ENCODE data around the gene MTERF4.

The MTERF4 gene

DNA sequence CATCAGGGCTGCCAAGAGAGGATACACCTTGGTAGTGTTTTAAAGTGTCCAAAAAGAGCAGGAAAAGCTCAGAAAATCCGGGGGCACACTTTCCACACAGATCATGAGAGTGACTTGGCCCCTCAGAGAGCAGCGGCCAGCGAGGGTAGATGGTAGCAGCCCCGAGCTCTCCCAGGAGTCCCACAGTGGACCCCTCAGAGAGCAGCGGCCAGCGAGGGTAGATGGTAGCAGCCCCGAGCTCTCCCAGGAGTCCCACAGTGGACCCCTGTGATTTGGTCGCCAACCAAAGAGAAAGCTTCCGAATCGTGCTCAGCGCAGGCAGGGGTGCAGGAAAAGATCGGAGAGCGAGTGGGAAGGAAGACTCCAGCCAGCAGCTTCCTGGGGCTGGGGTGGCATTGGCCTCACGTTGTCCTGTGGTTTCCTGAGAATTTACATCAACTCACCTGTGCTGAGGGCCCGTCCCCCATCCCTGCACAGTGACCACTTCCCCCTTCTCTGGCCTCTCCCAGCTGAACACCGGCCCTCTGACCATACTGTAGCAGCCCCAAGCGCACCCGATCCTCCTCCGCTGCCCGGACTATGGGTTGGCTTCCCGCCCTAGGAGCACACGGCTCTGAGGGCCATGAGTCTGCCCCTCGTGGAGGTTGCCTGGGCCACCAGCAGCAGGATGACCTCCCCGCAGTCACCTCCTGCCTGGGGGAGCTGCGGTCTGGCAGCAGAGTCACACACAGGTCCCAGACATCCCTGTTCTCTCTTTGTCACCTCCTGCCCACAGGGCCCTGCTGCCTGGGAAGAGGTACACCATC is 33.7 kb downstream of the MTERF4 start:
- no peak for DNase-seq

DNA sequence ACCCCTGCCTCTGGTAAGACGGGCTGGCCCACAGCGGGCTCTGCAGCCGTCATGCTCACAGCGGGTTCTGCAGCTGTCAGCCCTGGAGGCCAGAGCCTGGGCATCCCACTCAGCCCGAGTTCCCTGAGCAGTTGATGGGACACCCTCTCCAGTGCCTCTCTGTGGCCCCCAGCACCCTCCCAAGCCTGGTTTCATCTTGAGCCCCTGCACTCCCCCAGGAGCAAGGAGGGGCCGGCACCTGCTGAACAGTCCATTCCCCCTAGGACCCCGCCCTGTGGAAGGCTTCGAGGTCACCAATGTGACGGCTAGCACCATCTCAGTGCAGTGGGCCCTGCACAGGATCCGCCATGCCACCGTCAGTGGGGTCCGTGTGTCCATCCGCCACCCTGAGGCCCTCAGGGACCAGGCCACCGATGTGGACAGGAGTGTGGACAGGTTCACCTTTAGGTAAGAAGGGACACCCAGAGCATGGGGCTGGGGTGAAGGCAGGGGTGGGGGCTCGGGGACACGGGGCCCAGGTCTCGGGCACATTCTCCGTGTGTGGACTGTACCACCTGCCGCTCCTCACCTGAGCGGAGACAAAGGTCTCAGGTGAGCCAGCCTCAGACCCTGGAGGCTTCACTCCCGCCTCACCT is 34.5 kb downstream of the MTERF4 start:
- DNase-seq = no peak

DNA sequence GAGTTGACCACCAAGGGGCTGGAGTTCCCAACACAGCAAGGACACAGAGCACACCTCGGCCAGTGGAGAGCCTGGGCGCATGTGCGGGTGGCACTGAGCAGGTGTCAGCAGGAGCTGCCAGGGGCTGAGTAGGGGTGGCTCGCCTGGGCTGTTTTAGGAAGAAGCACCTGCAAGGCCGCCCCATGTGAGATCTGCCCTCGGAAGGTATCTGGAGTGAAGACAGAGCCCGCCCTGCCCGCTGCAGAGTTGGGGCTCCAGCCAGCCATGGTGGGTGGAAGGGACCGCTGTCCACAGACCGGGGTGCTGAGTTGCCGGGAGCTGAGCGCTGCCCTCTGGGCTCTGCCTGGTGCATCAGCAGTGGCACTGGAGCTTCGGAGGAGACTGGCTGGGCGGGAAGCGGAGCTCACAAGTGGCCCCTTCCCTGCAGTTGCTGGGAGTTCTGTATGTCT is 35.2 kb downstream of the MTERF4 start:
- no peak for DNase-seq

DNA sequence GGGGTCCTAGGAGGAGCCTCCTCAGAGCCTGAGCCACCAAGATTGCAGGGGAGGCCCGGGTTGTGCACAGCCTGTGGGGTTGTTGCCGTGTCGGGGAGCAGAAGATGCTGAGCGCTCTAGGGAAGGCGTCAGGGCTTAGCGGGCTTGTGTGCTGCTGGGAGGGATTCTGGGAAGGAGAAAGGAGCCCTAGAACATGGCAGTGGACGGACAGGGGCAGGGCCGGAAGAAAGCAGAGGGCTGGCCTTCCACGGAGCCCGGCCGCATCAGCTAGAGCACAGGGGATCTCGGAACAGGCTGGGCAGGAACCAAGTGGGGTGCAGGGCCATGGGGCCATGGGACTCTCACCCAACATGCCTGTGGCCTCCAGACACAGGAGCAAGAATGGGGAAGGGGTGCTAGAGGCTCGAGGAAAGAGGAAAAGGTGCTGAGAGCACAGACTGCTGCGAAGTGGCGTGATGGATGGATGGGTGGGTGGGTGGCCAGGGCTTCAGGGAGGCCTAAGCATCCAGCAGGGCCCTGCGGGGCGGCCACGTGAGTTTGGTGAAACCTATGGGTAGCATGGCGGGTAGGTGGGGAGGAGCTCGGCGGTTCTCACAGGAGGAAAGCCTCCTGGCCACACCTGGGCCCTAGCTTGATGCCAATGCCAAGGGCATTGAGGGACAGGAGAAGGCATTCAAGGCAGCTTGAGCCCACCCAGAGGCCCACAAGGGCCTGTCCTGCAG is 35.8 kb downstream of the MTERF4 start:
- no peak for DNase-seq

DNA sequence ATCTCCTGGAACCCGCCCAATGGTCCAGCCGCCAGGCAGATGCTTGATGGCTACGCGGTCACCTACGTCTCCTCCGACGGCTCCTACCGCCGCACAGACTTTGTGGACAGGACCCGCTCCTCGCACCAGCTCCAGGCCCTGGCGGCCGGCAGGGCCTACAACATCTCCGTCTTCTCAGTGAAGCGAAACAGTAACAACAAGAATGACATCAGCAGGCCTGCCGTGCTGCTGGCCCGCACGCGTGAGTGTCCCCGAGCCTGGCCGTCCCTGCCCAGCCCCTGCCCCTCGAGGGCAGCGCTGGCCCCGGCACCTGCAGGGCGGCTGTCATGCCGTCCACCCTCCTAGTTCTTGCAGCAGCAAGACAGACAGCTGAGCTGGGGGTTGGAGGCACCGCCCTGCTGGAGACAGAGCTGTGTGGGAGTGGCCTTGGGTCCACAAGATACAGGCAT is 36.7 kb downstream of the MTERF4 start:
- DNase-seq = no peak

DNA sequence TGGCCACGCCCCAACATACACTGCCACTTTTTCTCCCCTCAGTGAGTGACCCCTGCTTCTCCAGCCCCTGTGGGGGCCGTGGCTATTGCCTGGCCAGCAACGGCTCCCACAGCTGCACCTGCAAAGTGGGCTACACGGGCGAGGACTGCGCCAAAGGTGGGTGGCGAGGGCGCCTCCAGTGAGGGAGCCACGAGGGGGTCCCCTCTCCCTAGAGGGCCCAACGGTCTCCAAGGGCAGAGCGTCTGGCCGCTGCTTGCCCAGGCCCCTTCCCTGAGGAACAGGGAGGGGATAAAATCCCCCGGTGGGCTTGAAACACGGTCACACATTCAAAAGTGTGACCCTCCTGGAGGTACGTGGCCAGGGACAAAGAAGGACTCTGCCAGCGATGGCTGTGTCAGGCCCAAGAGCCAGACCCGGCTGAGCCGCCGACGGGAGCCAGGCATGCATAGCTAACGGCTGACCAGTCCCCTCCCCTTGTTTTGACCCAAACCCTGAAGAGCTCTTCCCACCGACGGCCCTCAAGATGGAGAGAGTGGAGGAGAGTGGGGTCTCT is 37.2 kb downstream of the MTERF4 start:
- DNase-seq = no peak

DNA sequence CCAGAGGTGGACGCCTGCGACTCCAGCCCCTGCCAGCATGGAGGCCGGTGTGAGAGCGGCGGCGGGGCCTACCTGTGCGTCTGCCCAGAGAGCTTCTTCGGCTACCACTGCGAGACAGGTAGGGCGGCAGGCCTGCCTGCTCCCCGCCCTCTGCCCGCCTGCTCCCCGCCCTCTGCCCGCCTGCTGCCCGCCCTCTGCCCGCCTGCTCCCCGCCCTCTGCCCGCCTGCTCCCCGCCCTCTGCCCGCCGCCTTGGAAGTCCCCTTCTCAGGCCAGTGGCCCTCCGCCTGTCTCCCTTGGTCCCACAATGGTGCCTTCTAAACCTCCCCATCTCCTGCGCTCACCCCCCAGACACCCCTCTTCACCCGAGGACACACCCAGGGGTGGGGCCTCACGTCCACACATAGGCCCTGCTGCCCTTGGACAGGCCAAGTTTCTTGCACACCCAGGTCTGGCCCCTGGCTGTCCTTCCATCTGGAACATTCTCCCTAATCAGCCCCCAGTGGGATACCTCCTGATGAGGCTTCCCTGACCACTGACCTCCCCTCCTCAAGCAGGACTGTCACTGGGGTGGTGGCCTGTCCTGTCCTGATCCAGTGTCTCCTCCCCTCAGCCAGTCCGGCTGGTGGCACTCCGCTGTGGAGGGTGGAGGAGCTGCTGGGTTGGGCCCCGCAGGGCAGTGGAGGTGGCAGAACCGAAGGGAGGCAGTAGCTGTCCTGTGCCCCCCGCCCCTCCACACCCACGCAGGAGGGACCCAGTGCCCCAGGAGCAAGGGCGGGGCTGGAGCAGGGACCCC is 37.9 kb downstream of the MTERF4 start:
- peak; percentile 33 to 39 for DNase-seq

DNA sequence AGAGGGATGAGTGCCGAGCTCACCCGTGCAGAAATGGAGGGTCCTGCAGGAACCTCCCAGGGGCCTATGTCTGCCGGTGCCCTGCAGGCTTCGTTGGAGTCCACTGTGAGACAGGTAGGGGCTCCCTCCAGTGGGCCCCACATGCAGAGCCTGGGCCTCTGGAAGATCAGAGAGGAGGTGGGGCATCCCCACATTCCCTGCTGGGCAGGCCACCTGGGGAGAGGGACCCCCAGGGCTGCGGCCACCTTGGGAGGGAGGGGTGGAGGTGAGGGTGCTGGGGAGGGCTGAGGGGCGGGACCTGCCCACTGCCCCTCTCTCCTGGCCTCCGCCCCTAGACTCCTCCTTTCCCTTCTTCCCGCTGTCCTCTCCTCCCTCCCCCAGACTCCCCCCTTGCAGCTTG is 38.5 kb downstream of the MTERF4 start:
- no peak for DNase-seq

DNA sequence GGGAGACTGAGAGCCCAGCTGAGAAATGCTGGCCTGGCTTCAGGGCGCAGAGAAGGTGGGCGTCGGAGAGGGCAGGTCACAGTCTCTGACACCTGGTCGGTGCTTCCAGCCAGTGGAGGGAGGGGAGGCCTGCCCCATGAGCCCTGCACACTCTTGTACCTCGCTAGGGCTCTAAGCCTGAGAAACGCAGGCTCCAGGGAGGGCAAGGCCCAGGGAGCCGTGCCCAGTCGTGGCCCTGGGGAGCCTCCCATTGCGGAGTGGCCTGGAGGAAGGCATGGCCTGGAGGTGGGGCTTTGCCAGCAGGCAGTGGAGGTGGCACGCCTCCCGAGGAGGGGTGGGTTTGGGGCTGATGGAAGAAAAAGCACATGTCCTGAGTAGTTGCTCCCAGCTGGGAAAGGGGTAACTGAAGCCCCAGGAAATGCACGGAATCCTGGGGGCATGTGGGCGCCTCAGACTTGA is 39.0 kb downstream of the MTERF4 start:
- DNase-seq = no peak

DNA sequence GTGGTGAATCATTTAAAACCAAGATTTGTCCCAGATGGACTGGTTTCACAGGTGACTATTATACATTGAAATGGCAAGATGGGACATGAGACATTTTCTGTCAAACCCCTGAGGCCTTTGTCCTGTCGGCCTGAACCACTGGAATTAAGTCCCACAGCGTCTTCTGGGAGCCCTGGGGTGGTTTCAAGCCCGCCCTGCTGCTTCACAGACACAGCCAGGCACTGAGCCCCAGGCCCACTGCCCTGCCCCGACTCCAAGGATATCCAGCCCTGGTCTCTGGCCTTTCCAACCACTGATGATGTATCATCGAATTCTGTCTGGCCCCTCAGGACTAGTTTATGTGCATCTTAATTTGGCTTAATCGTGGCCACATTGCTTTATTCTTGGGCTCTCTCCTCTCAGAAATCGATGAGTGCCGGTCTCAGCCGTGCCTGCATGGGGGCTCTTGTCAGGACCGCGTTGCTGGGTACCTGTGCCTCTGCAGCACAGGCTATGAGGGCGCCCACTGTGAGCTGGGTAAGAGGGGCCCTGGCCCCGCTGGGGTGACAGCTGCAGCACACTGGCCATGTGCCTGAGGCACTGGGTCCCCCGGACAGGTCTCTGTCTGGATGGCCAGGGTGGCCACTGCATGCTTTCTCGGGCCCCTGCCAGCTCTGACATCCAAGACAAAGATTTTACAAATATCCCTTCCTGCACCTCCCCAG is 39.5 kb downstream of the MTERF4 start:
- no peak for DNase-seq

DNA sequence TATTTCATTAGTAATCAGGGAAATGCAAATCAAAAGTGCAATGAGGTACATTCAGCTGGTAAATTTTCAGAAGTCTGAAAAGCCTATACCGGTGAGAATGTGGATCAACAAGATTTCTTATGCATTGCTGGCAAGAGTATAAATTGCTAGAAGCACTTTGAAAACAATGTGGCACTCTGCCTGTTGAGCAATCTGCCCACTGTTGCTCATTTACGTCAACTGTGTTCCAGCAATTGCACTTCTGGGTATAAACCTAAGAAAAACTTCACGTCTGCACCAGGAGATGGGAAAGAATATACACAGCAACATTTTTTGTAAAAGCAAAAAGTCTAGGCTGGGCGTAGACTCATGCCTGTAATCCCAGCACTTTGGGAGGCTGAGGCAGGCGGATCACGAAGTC is 40.8 kb downstream of the MTERF4 start:
- DNase-seq = no peak

DNA sequence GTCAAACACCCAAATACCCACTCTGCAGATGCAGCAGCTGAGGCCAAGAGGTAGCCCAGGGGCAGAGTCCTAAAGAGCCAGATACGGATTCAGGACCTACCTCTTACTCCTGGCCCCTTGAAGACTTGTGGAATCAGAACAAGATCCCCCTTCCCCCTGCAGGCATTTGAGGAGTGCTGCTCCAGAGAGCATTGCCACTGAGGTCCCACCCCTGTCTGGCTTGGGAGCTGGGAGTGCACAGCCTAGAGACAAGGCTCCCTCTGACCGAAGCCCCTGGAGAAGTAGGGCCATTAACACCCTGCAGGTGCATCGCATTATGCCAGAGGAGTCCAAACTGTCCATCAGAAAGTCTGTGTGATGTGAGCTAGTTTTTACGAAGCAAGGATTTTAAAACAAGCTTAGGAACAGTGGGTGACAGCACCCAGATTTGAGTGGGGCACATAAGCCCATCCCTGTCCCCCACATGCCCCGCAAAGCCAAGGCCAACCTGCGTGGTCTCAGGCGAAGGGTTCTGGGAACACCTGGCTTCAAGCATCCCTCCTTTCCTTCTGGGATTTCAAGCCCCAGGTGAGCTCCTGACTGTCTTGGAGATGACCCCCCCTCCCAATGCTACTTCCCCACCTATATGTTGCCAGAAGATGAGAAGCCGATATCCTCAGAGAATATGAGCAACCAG is 48.4 kb downstream of the MTERF4 start:
- no peak for DNase-seq

DNA sequence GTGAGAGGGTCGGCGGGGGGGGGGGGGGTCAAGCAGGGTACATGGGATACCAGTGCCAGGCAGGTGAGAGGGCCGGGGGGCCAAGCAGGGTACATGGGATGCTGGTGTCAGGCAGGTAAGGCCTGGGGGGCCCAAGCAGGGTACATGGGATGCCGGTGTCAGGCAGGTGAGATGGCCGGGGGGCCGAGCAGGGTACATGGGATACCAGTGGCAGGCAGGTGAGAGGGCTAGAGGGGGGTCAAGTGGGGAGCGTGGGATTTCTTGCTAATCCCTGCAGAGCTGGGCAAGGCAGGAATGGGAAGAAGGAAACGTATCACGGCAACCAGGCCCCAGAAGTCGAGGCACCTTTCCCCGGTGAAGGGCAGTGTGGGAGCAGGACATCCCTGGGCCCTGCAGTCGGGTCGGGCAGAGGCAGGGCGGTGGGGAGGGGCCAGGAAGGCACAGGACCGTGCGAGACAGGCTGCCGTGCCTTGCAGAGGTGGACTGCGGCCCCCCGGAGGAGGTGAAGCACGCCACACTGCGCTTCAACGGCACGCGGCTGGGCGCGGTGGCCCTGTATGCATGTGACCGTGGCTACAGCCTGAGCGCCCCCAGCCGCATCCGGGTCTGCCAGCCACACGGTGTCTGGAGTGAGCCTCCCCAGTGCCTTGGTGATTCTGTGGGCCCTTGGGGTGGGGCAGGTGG is 49.3 kb downstream of the MTERF4 start:
- DNase-seq = no peak

DNA sequence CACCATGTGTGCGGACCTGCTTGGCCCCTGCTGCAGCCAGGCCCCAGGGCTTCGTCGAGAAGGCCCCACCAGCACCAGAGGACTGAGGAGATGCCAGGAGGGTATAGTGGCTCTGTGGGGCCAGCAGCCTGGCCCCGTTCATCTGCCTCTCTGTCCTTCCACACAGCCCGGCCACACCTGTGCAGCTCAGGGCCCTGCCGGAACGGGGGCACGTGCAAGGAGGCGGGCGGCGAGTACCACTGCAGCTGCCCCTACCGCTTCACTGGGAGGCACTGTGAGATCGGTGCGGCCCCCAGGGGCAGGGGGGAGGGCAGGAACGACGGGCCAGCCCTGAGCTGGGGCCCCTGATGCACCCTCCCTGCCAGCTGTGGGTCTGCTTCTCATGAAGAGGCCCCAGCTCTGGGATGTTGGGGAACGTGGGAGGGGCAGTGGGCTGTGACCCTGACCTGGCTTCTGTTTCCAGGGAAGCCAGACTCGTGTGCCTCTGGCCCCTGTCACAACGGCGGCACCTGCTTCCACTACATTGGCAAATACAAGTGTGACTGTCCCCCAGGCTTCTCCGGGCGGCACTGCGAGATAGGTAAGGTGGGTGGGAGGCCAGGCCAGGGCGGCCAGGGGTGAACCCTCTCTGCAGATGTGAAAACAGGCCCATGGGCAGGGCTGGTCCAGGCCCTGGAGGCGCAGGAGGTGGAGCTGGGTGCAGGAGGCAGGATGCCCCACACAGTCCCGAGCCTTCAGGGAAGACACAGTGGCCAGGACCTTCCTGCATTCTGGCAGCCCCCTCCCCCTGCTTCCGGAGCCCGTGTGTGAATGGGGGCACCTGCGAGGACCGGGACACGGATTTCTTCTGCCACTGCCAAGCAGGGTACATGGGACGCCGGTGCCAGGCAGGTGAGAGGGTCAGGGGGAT is 50.3 kb downstream of the MTERF4 start:
- DNase-seq = no peak

DNA sequence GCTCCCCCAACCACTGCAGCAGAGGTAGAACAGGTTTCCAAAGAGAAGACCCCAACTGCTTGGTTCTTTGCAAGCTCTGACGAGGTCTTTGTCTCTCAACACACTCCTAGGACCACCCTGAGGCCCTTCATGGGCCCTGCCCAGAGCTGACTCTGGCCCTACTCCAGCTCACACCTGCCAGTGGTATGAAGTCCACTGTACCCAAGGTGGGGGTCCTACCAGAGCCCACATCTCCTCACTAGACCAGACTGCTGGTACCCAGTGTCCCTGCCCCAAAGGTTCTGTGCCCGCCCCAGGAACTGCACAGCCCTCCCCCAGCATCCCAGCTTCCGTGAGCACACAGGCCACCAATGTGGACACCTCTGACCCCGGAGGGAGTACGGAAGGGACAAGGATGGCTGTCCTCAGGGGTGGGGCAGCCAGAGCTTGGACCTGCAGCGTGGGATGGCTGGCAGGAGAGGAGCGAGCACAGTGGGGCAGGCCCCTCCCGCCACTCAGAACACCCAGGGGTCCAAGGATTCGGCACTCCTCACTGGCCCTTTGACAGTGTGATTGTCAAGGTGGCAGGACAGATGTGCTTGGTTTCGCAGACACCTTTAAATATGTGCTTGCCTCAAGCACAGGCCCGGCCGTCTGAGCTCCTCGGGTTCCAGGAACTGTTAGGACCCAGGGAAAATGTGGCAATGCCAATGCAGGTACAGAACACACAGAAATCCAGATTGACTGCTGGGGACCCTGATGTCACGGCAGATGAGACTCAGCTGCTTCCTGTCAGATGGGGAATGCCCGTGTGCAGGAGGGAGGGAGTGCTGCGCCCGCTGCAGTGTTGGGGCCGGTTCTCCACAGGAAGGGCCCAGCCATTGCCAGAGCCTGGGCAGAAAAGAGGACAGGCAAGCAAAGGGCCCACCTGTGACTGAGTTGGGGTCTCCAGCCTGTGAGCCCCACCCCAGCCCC is 51.2 kb downstream of the MTERF4 start:
- no peak for DNase-seq

DNA sequence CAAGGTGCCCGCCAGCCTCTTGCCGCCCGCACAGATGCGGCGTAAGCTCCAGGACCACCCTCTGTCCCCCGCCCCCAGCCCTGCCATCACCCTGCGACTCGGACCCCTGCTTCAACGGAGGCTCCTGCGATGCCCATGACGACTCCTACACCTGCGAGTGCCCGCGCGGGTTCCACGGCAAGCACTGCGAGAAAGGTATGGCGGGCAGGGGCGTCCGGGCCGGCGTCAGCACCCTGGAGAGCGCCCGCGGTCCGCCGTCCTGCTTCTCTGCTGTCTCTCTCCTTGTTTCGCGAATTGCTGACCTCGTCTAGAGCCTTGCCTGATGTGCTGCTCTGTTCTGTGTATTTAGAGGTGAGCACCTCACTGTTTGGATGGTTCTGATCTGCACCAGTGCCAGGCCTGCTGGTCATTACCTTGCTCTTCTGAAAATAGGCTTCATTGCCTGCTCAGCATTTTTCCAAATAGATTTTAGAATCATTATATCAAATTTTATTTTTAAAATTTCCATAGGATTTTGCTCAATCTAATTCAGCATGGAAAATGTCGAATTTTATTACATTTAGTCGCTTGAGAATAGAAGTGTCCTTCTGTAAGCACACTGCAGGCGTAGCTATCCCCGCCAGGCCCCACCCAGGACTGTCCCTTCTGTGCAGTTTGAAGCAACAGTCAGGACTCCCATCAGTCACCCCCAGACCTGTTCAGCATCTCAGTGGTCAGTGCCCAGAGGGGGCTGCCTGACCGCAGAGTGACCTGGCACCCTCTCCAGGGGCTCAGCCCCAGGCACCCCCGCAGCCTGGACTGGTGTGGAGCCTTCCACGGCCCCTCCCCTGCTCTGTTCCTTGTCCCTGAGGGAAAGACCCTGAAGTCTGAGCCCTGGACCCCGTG is 52.1 kb downstream of the MTERF4 start:
- DNase-seq = no peak

DNA sequence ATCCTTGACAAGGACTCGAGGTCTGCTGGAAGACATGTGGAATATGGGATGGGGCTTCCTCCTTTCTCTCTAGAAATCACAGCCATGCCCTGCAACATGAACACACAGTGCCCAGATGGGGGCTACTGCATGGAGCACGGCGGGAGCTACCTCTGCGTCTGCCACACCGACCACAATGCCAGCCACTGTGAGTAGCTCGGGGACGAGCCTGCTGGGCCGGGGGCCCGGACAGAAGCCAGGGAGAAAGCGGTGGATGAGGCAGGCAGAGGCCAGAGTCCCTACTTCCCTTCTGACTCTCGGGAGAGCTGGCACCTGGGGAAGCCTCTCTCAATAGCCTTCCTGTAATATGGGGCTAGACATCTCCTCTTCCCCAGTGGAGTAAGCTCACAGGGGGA is 53.1 kb downstream of the MTERF4 start:
- no peak for DNase-seq

Data from activated CD4-positive, alpha-beta T cell treated with anti-CD3 and anti-CD28 coated beads for 4 hours (primary cell).